Vagina (tissue), 2 donors: ENCODE results near the gene CAPN9. TPM values are rescaled to one million over a fixed set of nuclear protein-coding genes. Genes with fewer than 3 reads are reported as not detected.

ENCODE experiments used
- DNase-seq, 2 donors: peaks; one replicate each; pipeline ENCODE4 v3.0.0-alpha.2; 2017; ENCODE audit errors: extremely low spot score in 2 of 2
- H3K27ac ChIP-seq: fragments of 200-600 bp; sonication (generic); one replicate; pipeline ENCODE4 v1.5.1; 2019
- H3K27me3 ChIP-seq: fragments of 200-600 bp; sonication (generic); one replicate; pipeline ENCODE4 v1.5.1; 2019
- H3K36me3 ChIP-seq, 2 donors: fragments of 200-600 bp; sonication (generic); one replicate each; pipeline ENCODE4 v1.5.1; 2017 to 2019
- H3K4me1 ChIP-seq: fragments of 200-600 bp; sonication (generic); one replicate; pipeline ENCODE4 v1.5.1; 2019
- H3K4me3 ChIP-seq, 2 donors: fragments of 200-600 bp; sonication (generic); 1 replicate in 1 of 2; 2 replicates in 1 of 2; pipeline ENCODE4 v1.5.1; 2016 to 2019
- H3K9me3 ChIP-seq: fragments of 200-600 bp; sonication (generic); one replicate; pipeline ENCODE4 v1.5.1; 2019
- CTCF ChIP-seq, 3 experiments: fragments of 450-650 bp in 2 of 3; fragments of 200-600 bp in 1 of 3; sonication (generic) in 1 of 3; IDR thresholded peaks; one replicate each; pipeline ENCODE4 v1.5.1; 2017 to 2019; ENCODE audit warnings: antibody characterized with exemption in 3 of 3, mild to moderate bottlenecking in 2 of 3, moderate library complexity in 2 of 3
- POLR2A ChIP-seq, 2 donors: fragments of 450-650 bp; IDR thresholded peaks; one replicate each; pipeline ENCODE4 v1.6.1; 2017; ENCODE audit warnings: antibody characterized with exemption in 2 of 2, mild to moderate bottlenecking in 2 of 2, moderate library complexity in 2 of 2
- POLR2AphosphoS5 ChIP-seq, 2 donors: sonication (generic); formaldehyde crosslinking; IDR thresholded peaks; one replicate each; pipeline ENCODE4 v1.9.0; 2017; ENCODE audit warnings: antibody characterized with exemption in 2 of 2, mild to moderate bottlenecking in 2 of 2, low read depth in 1 of 2; ENCODE audit not compliant: insufficient read depth in 1 of 2
- intact Hi-C: fragments of 100-400 bp; cut with DNase I; formaldehyde crosslinking; loops from one replicate; pipeline ENCODE4 v1.15.1; 2023
- small RNA-seq: library from RNA; depleted of rRNA; stranded (forward); fragments of <200 nt; gene quantifications from one replicate; pipeline ENCODE3, GENCODE V24; 2016
- total RNA-seq: library from RNA; depleted of rRNA; stranded (reverse); fragments of >200 nt; gene quantifications from one replicate; pipeline ENCODE4 v1.2.3, GENCODE V29; 2016

CAPN9 gene
- total RNA-seq, 1 donor from 2014 or later: not detected

- intact Hi-C loops: no loop called here
- H3K4me1 ChIP-seq: peaks cover 48% of the 10 kb centered on the region
- H3K9me3 ChIP-seq: no peaks in the 10 kb centered on the region
- peaks cover 0 to 17% of the 10 kb centered on the region in 2 donors for H3K36me3 ChIP-seq
- H3K27me3 ChIP-seq: no peaks in the 10 kb centered on the region
- TF ChIP-seq POLR2AphosphoS5 (IDR thresholded peaks at IDR 0.05; ENCODE audit: insufficient read depth in 1 of 2, low read depth in 1 of 2) (no peak), CTCF (IDR thresholded peaks at IDR 0.05) (no peak), POLR2A (IDR thresholded peaks at IDR 0.05) (no peak)
- DNase-seq: no peak
- H3K27ac ChIP-seq: no peak overlapping the region
- no peak overlapping the region for H3K4me3 ChIP-seq
Measured at GRCh38 chr1:230848235-230848634, 101.0 kb downstream of the CAPN9 start.

- no peaks in the 10 kb centered on the region for H3K9me3 ChIP-seq
- intact Hi-C loops: no loop called here
- H3K27ac ChIP-seq: peak overlapping the region; percentile 76
- H3K36me3 ChIP-seq: peaks cover 0 to 9% of the 10 kb centered on the region in 2 donors
- no peak overlapping the region for H3K4me3 ChIP-seq
- TF ChIP-seq POLR2AphosphoS5 (IDR thresholded peaks at IDR 0.05; ENCODE audit: insufficient read depth in 1 of 2, low read depth in 1 of 2): peak; percentile 57 to 62
- TF ChIP-seq POLR2A (IDR thresholded peaks at IDR 0.05): no peak
- TF ChIP-seq CTCF (IDR thresholded peaks at IDR 0.05): no peak
- H3K27me3 ChIP-seq: no peaks in the 10 kb centered on the region
- peaks cover 48% of the 10 kb centered on the region for H3K4me1 ChIP-seq
- no peak for DNase-seq
Measured at GRCh38 chr1:230849451-230850224, 102.5 kb downstream of the CAPN9 start.

GRCh38 chr1:230850547-230850946, 103.4 kb downstream of the CAPN9 start:
- no peak for TF ChIP-seq POLR2AphosphoS5 (IDR thresholded peaks at IDR 0.05; ENCODE audit: insufficient read depth in 1 of 2, low read depth in 1 of 2)
- TF ChIP-seq CTCF (IDR thresholded peaks at IDR 0.05): no peak
- no peak for TF ChIP-seq POLR2A (IDR thresholded peaks at IDR 0.05)
- no peaks in the 10 kb centered on the region for H3K27me3 ChIP-seq
- no peak for DNase-seq
- intact Hi-C loops: no loop called here
- H3K27ac ChIP-seq: peak overlapping the region; percentile 76
- H3K4me1 ChIP-seq: peaks cover 47% of the 10 kb centered on the region
- H3K9me3 ChIP-seq: no peaks in the 10 kb centered on the region
- H3K36me3 ChIP-seq: peaks cover 0 to 17% of the 10 kb centered on the region in 2 donors
- no peak overlapping the region for H3K4me3 ChIP-seq

GRCh38 chr1:230851291-230851691, 104.1 kb downstream of the CAPN9 start:
- intact Hi-C loops: no loop called here
- no peaks in the 10 kb centered on the region for H3K9me3 ChIP-seq
- no peak for TF ChIP-seq POLR2AphosphoS5 (IDR thresholded peaks at IDR 0.05; ENCODE audit: insufficient read depth in 1 of 2, low read depth in 1 of 2)
- no peak for TF ChIP-seq CTCF (IDR thresholded peaks at IDR 0.05)
- TF ChIP-seq POLR2A (IDR thresholded peaks at IDR 0.05): no peak
- no peak overlapping the region for H3K4me3 ChIP-seq
- peak overlapping the region; percentile 76 for H3K27ac ChIP-seq
- DNase-seq: no peak
- H3K36me3 ChIP-seq: peaks cover 0 to 17% of the 10 kb centered on the region in 2 donors
- H3K4me1 ChIP-seq: peaks cover 47% of the 10 kb centered on the region
- no peaks in the 10 kb centered on the region for H3K27me3 ChIP-seq

Small RNA genes within 50 kb of the gene (small RNA-seq; reads per million reads assigned to genes)
- gene RNA5SP79: not detected

Other genes with a start within 250 kb of the CAPN9 start
- 20.4 TPM for gene COG2, start 104.9 kb upstream of the CAPN9 start, total RNA-seq
- 9.6 TPM for gene AGT, start 33.3 kb upstream of the CAPN9 start, total RNA-seq
- 38.8 TPM for gene C1orf198, start 121.1 kb downstream of the CAPN9 start, total RNA-seq
- gene TTC13, start 231.5 kb downstream of the CAPN9 start, total RNA-seq: 37.1 TPM
- 18.7 TPM for gene ARV1, start 231.7 kb downstream of the CAPN9 start, total RNA-seq